Uterus (tissue), 4 donors: ENCODE results near the gene C1orf159. TPM values are rescaled to one million over a fixed set of nuclear protein-coding genes. Genes with fewer than 3 reads are reported as not detected.

Experiments
- DNase-seq, 2 donors: peaks; one replicate each; pipeline ENCODE4 v3.0.0-alpha.2; 2019 to 2020
- H3K27ac ChIP-seq, 2 donors: fragments of 200-600 bp; sonication (generic); 1 replicate in 1 of 2; 2 replicates in 1 of 2; pipeline ENCODE4 v1.5.1; 2016 to 2018
- H3K27me3 ChIP-seq, 2 donors: fragments of 200-600 bp; sonication (generic); one replicate each; pipeline ENCODE4 v1.5.1; 2018 to 2019; ENCODE audit warnings: control low read depth in 1 of 2
- H3K36me3 ChIP-seq, 2 donors: fragments of 200-600 bp; sonication (generic); one replicate each; pipeline ENCODE4 v1.5.1; 2019; ENCODE audit warnings: control low read depth in 1 of 2
- H3K4me1 ChIP-seq, 2 donors: fragments of 200-600 bp; sonication (generic); one replicate each; pipeline ENCODE4 v1.5.1; 2018 to 2019; ENCODE audit warnings: control low read depth in 1 of 2
- H3K4me3 ChIP-seq, 2 donors: fragments of 200-600 bp; sonication (generic); 1 replicate in 1 of 2; 2 replicates in 1 of 2; pipeline ENCODE4 v1.5.1; 2018 to 2019; ENCODE audit warnings: mild to moderate bottlenecking in 1 of 2
- H3K9me3 ChIP-seq, 2 donors: fragments of 200-600 bp; sonication (generic); one replicate each; pipeline ENCODE4 v1.5.1; 2019; ENCODE audit warnings: control low read depth in 1 of 2
- CTCF ChIP-seq, 4 experiments: fragments of 200-600 bp in 2 of 4; fragments of 450-650 bp in 2 of 4; sonication (generic) in 2 of 4; IDR thresholded peaks; one replicate each; pipeline ENCODE4 v1.5.1; 2016 to 2019; ENCODE audit warnings: antibody characterized with exemption in 4 of 4, mild to moderate bottlenecking in 2 of 4, moderate library complexity in 1 of 4
- POLR2A ChIP-seq, 2 donors: fragments of 450-650 bp; IDR thresholded peaks; one replicate each; pipeline ENCODE4 v1.6.1; 2016; ENCODE audit warnings: antibody characterized with exemption in 2 of 2, mild to moderate bottlenecking in 1 of 2, moderate library complexity in 1 of 2
- intact Hi-C: fragments of 100-400 bp; cut with DNase I; formaldehyde crosslinking; loops from one replicate; pipeline ENCODE4 v1.15.1; 2023; ENCODE audit warnings: low total_unique reads
- total RNA-seq, 4 donors: library from RNA; depleted of rRNA in 3 of 4; stranded (reverse); fragments of >200 nt in 3 of 4; gene quantifications; one replicate each; pipeline versions ENCODE4 v1.1.0 to v1.2.4, GENCODE V29; 2014 to 2023
- donor health status: DM: yes; HTN: yes; CAD: no.

C1orf159 gene
- total RNA-seq, 4 donors from 2014 or later = 4.9 to 20.0 (median 17.9) TPM

- Histone ChIP-seq H3K4me3 (no peak overlapping the region), H3K36me3 (no peaks in the 10 kb centered on the region), H3K27me3 (no peaks in the 10 kb centered on the region), H3K9me3 (no peaks in the 10 kb centered on the region), H3K4me1 (no peaks in the 10 kb centered on the region), H3K27ac (no peak overlapping the region)
- TF ChIP-seq CTCF (IDR thresholded peaks at IDR 0.05) = no peak
- no peak for TF ChIP-seq POLR2A (IDR thresholded peaks at IDR 0.05)
- intact Hi-C loops = no loop called here
- no peak for DNase-seq
Measured at GRCh38 chr1:1132956-1133750, 17.3 kb upstream of the C1orf159 start.

- H3K4me1 ChIP-seq = no peaks in the 10 kb centered on the region
- H3K9me3 ChIP-seq = no peaks in the 10 kb centered on the region
- no peak overlapping the region for H3K4me3 ChIP-seq
- intact Hi-C loops = no loop called here
- TF ChIP-seq POLR2A (IDR thresholded peaks at IDR 0.05) (no peak), CTCF (IDR thresholded peaks at IDR 0.05) (no peak)
- no peaks in the 10 kb centered on the region for H3K36me3 ChIP-seq
- no peak for DNase-seq
- H3K27ac ChIP-seq = no peak overlapping the region
- H3K27me3 ChIP-seq = no peaks in the 10 kb centered on the region
Measured at GRCh38 chr1:1132042-1132950, 16.4 kb upstream of the C1orf159 start.

GRCh38 chr1:1130206-1131120, 14.6 kb upstream of the C1orf159 start:
- no peak overlapping the region for H3K4me3 ChIP-seq
- no peak for TF ChIP-seq CTCF (IDR thresholded peaks at IDR 0.05)
- no peak for TF ChIP-seq POLR2A (IDR thresholded peaks at IDR 0.05)
- no peaks in the 10 kb centered on the region for H3K36me3 ChIP-seq
- intact Hi-C loops = no loop called here
- no peaks in the 10 kb centered on the region for H3K27me3 ChIP-seq
- H3K4me1 ChIP-seq = no peaks in the 10 kb centered on the region
- H3K27ac ChIP-seq = no peak overlapping the region
- H3K9me3 ChIP-seq = no peaks in the 10 kb centered on the region
- no peak for DNase-seq

GRCh38 chr1:1129381-1129821, 13.5 kb upstream of the C1orf159 start:
- H3K27ac ChIP-seq = no peak overlapping the region
- intact Hi-C loops = no loop called here
- H3K4me1 ChIP-seq = no peaks in the 10 kb centered on the region
- no peaks in the 10 kb centered on the region for H3K27me3 ChIP-seq
- DNase-seq = no peak
- H3K9me3 ChIP-seq = no peaks in the 10 kb centered on the region
- no peak for TF ChIP-seq POLR2A (IDR thresholded peaks at IDR 0.05)
- H3K4me3 ChIP-seq = no peak overlapping the region
- H3K36me3 ChIP-seq = no peaks in the 10 kb centered on the region

- Histone ChIP-seq H3K27me3 (no peaks in the 10 kb centered on the region), H3K4me3 (no peak overlapping the region), H3K27ac (peak overlapping the region in 1 of 2 donors; percentile 19), H3K36me3 (no peaks in the 10 kb centered on the region), H3K9me3 (no peaks in the 10 kb centered on the region), H3K4me1 (no peaks in the 10 kb centered on the region)
- DNase-seq = no peak
- intact Hi-C loops = no loop called here
- TF ChIP-seq POLR2A (IDR thresholded peaks at IDR 0.05) (no peak), CTCF (IDR thresholded peaks at IDR 0.05) (no peak)
Measured at GRCh38 chr1:1128454-1129139, 12.7 kb upstream of the C1orf159 start.
